Stimulated activated CD4-positive, alpha-beta T cell treated with anti-CD3 and anti-CD28 coated beads, Interleukin-2, amount 100 ng/mL, for 48 hours (primary cell): ENCODE results near the gene SLC47A1.
"Not testable (repeated sequence)": the region's sequence is repeated elsewhere in the genome, so short reads cannot be mapped to it uniquely, and the experiment has no call there.

Experiments
- DNase-seq, 2 donors: peaks; one replicate each; pipeline ENCODE4 v3.0.0-alpha.2; 2020

SLC47A1 gene

GRCh38 chr17:19523690-19524089 is 10.0 kb upstream of the SLC47A1 start:
- DNase-seq, result no peak

GRCh38 chr17:19526950-19527349 is 6.7 kb upstream of the SLC47A1 start:
- DNase-seq, result not testable (repeated sequence)

GRCh38 chr17:19531780-19532501 is 1.7 kb upstream of the SLC47A1 start:
- DNase-seq, result no peak

- no peak for DNase-seq
Observed at GRCh38 chr17:19533036-19533717, 477 bp upstream of the SLC47A1 start.

GRCh38 chr17:19534562-19535149 is 1.0 kb downstream of the SLC47A1 start:
- no peak for DNase-seq

GRCh38 chr17:19537111-19537510 is 3.5 kb downstream of the SLC47A1 start:
- DNase-seq, result no peak

GRCh38 chr17:19538095-19539039 is 4.7 kb downstream of the SLC47A1 start:
- no peak for DNase-seq

- DNase-seq, result no peak
Observed at GRCh38 chr17:19539040-19539399, 5.4 kb downstream of the SLC47A1 start.

- DNase-seq, result no peak
Observed at GRCh38 chr17:19539841-19540311, 6.2 kb downstream of the SLC47A1 start.

GRCh38 chr17:19540706-19541370 is 7.2 kb downstream of the SLC47A1 start:
- DNase-seq, result no peak

- no peak for DNase-seq
Observed at GRCh38 chr17:19541445-19541844, 7.8 kb downstream of the SLC47A1 start.

GRCh38 chr17:19542247-19542646 is 8.6 kb downstream of the SLC47A1 start:
- DNase-seq, result no peak

GRCh38 chr17:19544366-19544765 is 10.7 kb downstream of the SLC47A1 start:
- DNase-seq, result no peak

- no peak for DNase-seq
Observed at GRCh38 chr17:19546289-19547065, 12.8 kb downstream of the SLC47A1 start.

GRCh38 chr17:19549746-19550623 is 16.3 kb downstream of the SLC47A1 start:
- no peak for DNase-seq

GRCh38 chr17:19551165-19551564 is 17.5 kb downstream of the SLC47A1 start:
- no peak for DNase-seq

GRCh38 chr17:19551591-19552148 is 18.0 kb downstream of the SLC47A1 start:
- DNase-seq, result no peak

- DNase-seq, result no peak
Observed at GRCh38 chr17:19553036-19553435, 19.4 kb downstream of the SLC47A1 start.

- DNase-seq, result no peak
Observed at GRCh38 chr17:19554393-19554792, 20.7 kb downstream of the SLC47A1 start.

GRCh38 chr17:19555746-19556145 is 22.1 kb downstream of the SLC47A1 start:
- DNase-seq, result no peak
